GM21447 (cell line): Measurements from ENCODE around the gene SH2B3.

ENCODE experiments used
- ATAC-seq: cut with Tn5 transposase; IDR thresholded peaks from one replicate; pipeline ENCODE4 v1.9.1; 2021; ENCODE audit not compliant: unreplicated experiment

The SH2B3 gene

GRCh38 chr12:111408686-111409402 is 3.1 kb downstream of the SH2B3 start:
- ATAC-seq: no peak

GRCh38 chr12:111409403-111409779 is 3.7 kb downstream of the SH2B3 start:
- ATAC-seq: no peak

- ATAC-seq: no peak
Measured at GRCh38 chr12:111409780-111410430, 4.2 kb downstream of the SH2B3 start.

GRCh38 chr12:111410431-111411184 is 4.9 kb downstream of the SH2B3 start:
- no peak for ATAC-seq

GRCh38 chr12:111411185-111411764 is 5.6 kb downstream of the SH2B3 start:
- ATAC-seq: no peak

- ATAC-seq: no peak
Measured at GRCh38 chr12:111412007-111412829, 6.5 kb downstream of the SH2B3 start.

- no peak for ATAC-seq
Measured at GRCh38 chr12:111412830-111413441, 7.2 kb downstream of the SH2B3 start.

- no peak for ATAC-seq
Measured at GRCh38 chr12:111413442-111414086, 7.8 kb downstream of the SH2B3 start.

GRCh38 chr12:111414711-111415252 is 9.1 kb downstream of the SH2B3 start:
- ATAC-seq: no peak

GRCh38 chr12:111417290-111417689 is 11.6 kb downstream of the SH2B3 start:
- no peak for ATAC-seq

- no peak for ATAC-seq
Measured at GRCh38 chr12:111417784-111418593, 12.3 kb downstream of the SH2B3 start.

- ATAC-seq: no peak
Measured at GRCh38 chr12:111418594-111418880, 12.8 kb downstream of the SH2B3 start.

GRCh38 chr12:111419784-111420183 is 14.1 kb downstream of the SH2B3 start:
- ATAC-seq: no peak

GRCh38 chr12:111420494-111420893 is 14.8 kb downstream of the SH2B3 start:
- no peak for ATAC-seq

- ATAC-seq: no peak
Measured at GRCh38 chr12:111424189-111424792, 18.6 kb downstream of the SH2B3 start.

- ATAC-seq: no peak
Measured at GRCh38 chr12:111424793-111425251, 19.1 kb downstream of the SH2B3 start.

- no peak for ATAC-seq
Measured at GRCh38 chr12:111425655-111426054, 19.9 kb downstream of the SH2B3 start.
